DOHH2 (cell line): Measurements from ENCODE around the gene CD93.

ENCODE experiments used
- H3F3A ChIP-seq: fragments of 200-600 bp; sonication (generic), shearing (Covaris generic); 2 replicates; pipeline ENCODE4 v1.6.0; 2016; ENCODE audit warnings: antibody characterized with exemption, mild to moderate bottlenecking; ENCODE audit not compliant: control insufficient read depth, insufficient read depth
- H3K27ac ChIP-seq: fragments of 200-600 bp; sonication (generic); 2 replicates; pipeline ENCODE4 v1.5.1; 2014; ENCODE audit warnings: low read depth, mild to moderate bottlenecking, low read length, moderate library complexity
- H3K27me3 ChIP-seq: fragments of 200-600 bp; sonication (generic); 2 replicates; pipeline ENCODE4 v1.6.1; 2014; ENCODE audit warnings: mild to moderate bottlenecking, low read length, mixed read lengths; ENCODE audit not compliant: control insufficient read depth
- H3K36me3 ChIP-seq: fragments of 200-600 bp; sonication (generic); 2 replicates; pipeline ENCODE4 v1.6.1; 2014; ENCODE audit warnings: mild to moderate bottlenecking, low read length, moderate library complexity, mixed read lengths; ENCODE audit not compliant: control insufficient read depth
- H3K4me1 ChIP-seq: fragments of 200-600 bp; sonication (generic); 2 replicates; pipeline ENCODE4 v1.6.1; 2014; ENCODE audit warnings: mild to moderate bottlenecking, low read length, mixed read lengths; ENCODE audit not compliant: control insufficient read depth
- H3K4me2 ChIP-seq: fragments of 200-600 bp; sonication (generic); 2 replicates; pipeline ENCODE4 v1.6.0; 2014; ENCODE audit warnings: mild to moderate bottlenecking, low read length, moderate library complexity
- H3K4me3 ChIP-seq: fragments of 200-600 bp; sonication (generic); 2 replicates; pipeline ENCODE4 v1.5.1; 2014; ENCODE audit warnings: mild to moderate bottlenecking, low read length, mixed read lengths
- H3K79me2 ChIP-seq: fragments of 200-600 bp; sonication (generic); 2 replicates; pipeline ENCODE4 v1.6.1; 2014; ENCODE audit warnings: mild to moderate bottlenecking, low read length, mixed read lengths; ENCODE audit not compliant: control insufficient read depth
- H3K9me2 ChIP-seq: fragments of 200-600 bp; sonication (generic); replicated peaks from 2 replicates; pipeline ENCODE4 v1.6.1; 2014; ENCODE audit warnings: mild to moderate bottlenecking, low read length, mixed read lengths; ENCODE audit not compliant: control insufficient read depth
- H3K9me3 ChIP-seq: fragments of 200-600 bp; sonication (generic); 2 replicates; pipeline ENCODE4 v1.6.1; 2014; ENCODE audit warnings: antibody characterized with exemption, low read length, mixed read lengths; ENCODE audit not compliant: control insufficient read depth, insufficient read depth
- H4K20me1 ChIP-seq: fragments of 200-600 bp; sonication (generic); 2 replicates; pipeline ENCODE4 v1.6.0; 2014; ENCODE audit warnings: low read depth, mild to moderate bottlenecking, antibody characterized with exemption, low read length, moderate library complexity; ENCODE audit not compliant: control insufficient read depth, insufficient read depth
- CTCF ChIP-seq: fragments of 200-600 bp; sonication (generic); IDR thresholded peaks from one replicate; pipeline ENCODE4 v1.5.1; 2014; ENCODE audit warnings: antibody characterized with exemption, mild to moderate bottlenecking, low read depth, low read length; ENCODE audit not compliant: poor library complexity, severe bottlenecking
- EZH2phosphoT487 ChIP-seq: fragments of 200-600 bp; sonication (generic); IDR thresholded peaks from 2 replicates; pipeline ENCODE4 v1.6.1; 2017; ENCODE audit warnings: borderline replicate concordance, mild to moderate bottlenecking, antibody characterized with exemption, low read length, moderate library complexity, mixed read lengths

The CD93 gene

GRCh38 chr20:23126281-23127061 is 40.3 kb upstream of the CD93 start:
- H3K27me3 ChIP-seq, result no peaks in the 10 kb centered on the region
- H3K36me3 ChIP-seq, result no peaks in the 10 kb centered on the region
- no peak overlapping the region for H3K4me3 ChIP-seq
- no peaks in the 10 kb centered on the region for H3K79me2 ChIP-seq
- no peaks in the 10 kb centered on the region for H3F3A ChIP-seq
- H3K27ac ChIP-seq, result no peak overlapping the region
- peaks cover 16% of the 10 kb centered on the region for H3K4me1 ChIP-seq
- no peak for TF ChIP-seq CTCF
- TF ChIP-seq EZH2phosphoT487, result no peak
- H3K9me3 ChIP-seq, result no peaks in the 10 kb centered on the region
- H4K20me1 ChIP-seq, result no peaks in the 10 kb centered on the region
- peak overlapping the region; percentile 39; the same call in 1 of the 2 replicates for H3K4me2 ChIP-seq
- no peaks in the 10 kb centered on the region for H3K9me2 ChIP-seq

GRCh38 chr20:23125625-23126191 is 39.6 kb upstream of the CD93 start:
- Histone ChIP-seq H3K27me3 (no peaks in the 10 kb centered on the region), H3K4me1 (peaks cover 16% of the 10 kb centered on the region), H3K79me2 (no peaks in the 10 kb centered on the region), H4K20me1 (no peaks in the 10 kb centered on the region), H3K9me2 (no peaks in the 10 kb centered on the region), H3F3A (no peaks in the 10 kb centered on the region), H3K4me3 (no peak overlapping the region), H3K4me2 (peak overlapping the region; percentile 39), H3K27ac (no peak overlapping the region), H3K9me3 (no peaks in the 10 kb centered on the region), H3K36me3 (no peaks in the 10 kb centered on the region)
- no peak for TF ChIP-seq EZH2phosphoT487
- no peak for TF ChIP-seq CTCF

GRCh38 chr20:23125159-23125558 is 39.0 kb upstream of the CD93 start:
- Histone ChIP-seq H3F3A (no peaks in the 10 kb centered on the region), H3K9me3 (no peaks in the 10 kb centered on the region), H3K4me1 (peaks cover 16% of the 10 kb centered on the region), H3K9me2 (no peaks in the 10 kb centered on the region), H3K27ac (no peak overlapping the region), H3K79me2 (no peaks in the 10 kb centered on the region), H4K20me1 (no peaks in the 10 kb centered on the region), H3K27me3 (no peaks in the 10 kb centered on the region), H3K4me3 (no peak overlapping the region), H3K36me3 (no peaks in the 10 kb centered on the region), H3K4me2 (peak overlapping the region; percentile 39; the same call in 1 of the 2 replicates)
- TF ChIP-seq EZH2phosphoT487 (no peak), CTCF (no peak)
